H1 (cell line): ENCODE measurements around the gene FBXW8. TPM values are rescaled to one million over a fixed set of nuclear protein-coding genes. Genes with fewer than 3 reads are reported as not detected.

Experiments
- CTCF ChIA-PET: fragments of 300-600 bp; sonication (Branson Sonifier 250); formaldehyde crosslinking; loops from one replicate; lab custom pipeline; 2021; ENCODE audit not compliant: partially characterized antibody; lab: Charles Lee
- POLR2A ChIA-PET: fragments of 300-600 bp; sonication (Branson Sonifier 250); formaldehyde crosslinking; loops from one replicate; lab custom pipeline; 2021; ENCODE audit warnings: inconsistent platforms; ENCODE audit not compliant: partially characterized antibody; lab: Charles Lee
- DNase-seq, 2 experiments: peaks; one replicate each; pipeline versions ENCODE4 v3.0.0 to v3.0.0-alpha.2; 2010 to 2022; ENCODE audit warnings: low spot score in 2 of 2, low read depth in 1 of 2, mixed read lengths in 1 of 2
- FAIRE-seq: peaks from 2 replicates; lab custom pipeline; 2011; peaks lifted over from hg19 to GRCh38; lab: Jason Lieb, UNC
- H2AFZ ChIP-seq: 2 replicates; pipeline ENCODE4 v1.8.1; 2012; ENCODE audit warnings: low read length, inconsistent platforms
- H2AK5ac ChIP-seq: 2 replicates; pipeline ENCODE4 v1.6.1; 2013; ENCODE audit warnings: low read depth, low read length
- H2BK120ac ChIP-seq: replicated peaks from 2 replicates; pipeline ENCODE3; 2013; ENCODE audit warnings: low read depth, low read length, inconsistent platforms
- H2BK12ac ChIP-seq: 2 replicates; pipeline ENCODE4 v1.6.1; 2013; ENCODE audit warnings: low read depth, low read length
- H2BK15ac ChIP-seq: 2 replicates; pipeline ENCODE4 v1.6.1; 2013; ENCODE audit warnings: low read length
- H2BK20ac ChIP-seq: 2 replicates; pipeline ENCODE4 v1.6.1; 2013; ENCODE audit warnings: low read length
- H2BK5ac ChIP-seq: 2 replicates; pipeline ENCODE4 v1.6.1; 2013; ENCODE audit warnings: low read depth, low read length
- H3K14ac ChIP-seq: 2 replicates; pipeline ENCODE4 v1.6.1; 2013; ENCODE audit warnings: inconsistent platforms; ENCODE audit not compliant: insufficient read length
- H3K18ac ChIP-seq: 2 replicates; pipeline ENCODE4 v1.6.1; 2013; ENCODE audit warnings: low read length; ENCODE audit errors: extremely low read depth
- H3K23ac ChIP-seq: 2 replicates; pipeline ENCODE4 v1.6.1; 2013; ENCODE audit warnings: inconsistent platforms; ENCODE audit not compliant: insufficient read length
- H3K23me2 ChIP-seq: 2 replicates; pipeline ENCODE4 v1.6.1; 2013; ENCODE audit warnings: low read depth, low read length
- H3K27ac ChIP-seq: 2 replicates; pipeline ENCODE4 v1.6.1; 2011; ENCODE audit warnings: low read depth, low read length, inconsistent platforms
- H3K27me3 ChIP-seq, 4 experiments: replicated peaks in 1 of 4; 1 replicate in 1 of 4; 2 replicates in 3 of 4; pipeline versions ENCODE4 v1.6.1 to v1.8.1; 2011 to 2013; ENCODE audit warnings: low read length in 3 of 4, mild to moderate bottlenecking in 3 of 4, inconsistent platforms in 2 of 4, mixed read lengths in 2 of 4, moderate library complexity in 1 of 4; ENCODE audit not compliant: control insufficient read depth in 3 of 4, insufficient read depth in 3 of 4; ENCODE audit errors: extremely low read depth in 1 of 4
- H3K36me3 ChIP-seq, 4 experiments: 2 replicates each; pipeline versions ENCODE4 v1.6.1 to v1.8.1; 2011 to 2013; ENCODE audit warnings: mild to moderate bottlenecking in 4 of 4, low read length in 3 of 4, moderate library complexity in 2 of 4, control low read depth in 1 of 4, inconsistent platforms in 1 of 4; ENCODE audit not compliant: insufficient read depth in 4 of 4, control insufficient read depth in 2 of 4
- H3K4ac ChIP-seq: replicated peaks from 2 replicates; pipeline ENCODE3; 2013; ENCODE audit warnings: low read length, low read depth, mixed read lengths, inconsistent platforms; ENCODE audit not compliant: insufficient read length
- H3K4me1 ChIP-seq, 4 experiments: replicated peaks in 1 of 4; 1 replicate in 1 of 4; 2 replicates in 3 of 4; pipeline versions ENCODE4 v1.6.1 to v1.8.1; 2011 to 2013; ENCODE audit warnings: low read length in 3 of 4, inconsistent platforms in 2 of 4, mixed read lengths in 1 of 4; ENCODE audit not compliant: insufficient read depth in 4 of 4, control insufficient read depth in 3 of 4
- H3K4me2 ChIP-seq, 2 experiments: 2 replicates each; pipeline versions ENCODE4 v1.6.1 to v1.8.1; 2011 to 2013; ENCODE audit warnings: low read depth in 2 of 2, low read length in 2 of 2, control low read depth in 1 of 2, inconsistent platforms in 1 of 2, mild to moderate bottlenecking in 1 of 2; ENCODE audit not compliant: insufficient read depth in 1 of 2
- H3K4me3 ChIP-seq, 4 experiments: fragments of 200-600, 300-600 bp in 1 of 4; sonication (generic), shearing (Covaris generic), sonication (Bioruptor Twin) in 1 of 4; 2 replicates each; pipeline versions ENCODE4 v1.5.1 to v1.8.1; 2011 to 2016; ENCODE audit warnings: low read length in 4 of 4, low read depth in 3 of 4, control low read depth in 2 of 4, inconsistent platforms in 2 of 4, mild to moderate bottlenecking in 2 of 4, mixed read lengths in 1 of 4, moderate library complexity in 1 of 4; ENCODE audit not compliant: insufficient read depth in 2 of 4; ENCODE audit errors: extremely low read depth in 1 of 4
- H3K56ac ChIP-seq: replicated peaks from 2 replicates; pipeline ENCODE3; 2013; ENCODE audit warnings: low read depth, mild to moderate bottlenecking, mixed read lengths, low read length, inconsistent platforms; ENCODE audit not compliant: insufficient read length
- H3K79me1 ChIP-seq: 2 replicates; pipeline ENCODE4 v1.6.1; 2013; ENCODE audit warnings: low read depth, low read length, control low read depth
- H3K79me2 ChIP-seq, 2 experiments: 2 replicates each; pipeline versions ENCODE4 v1.6.1 to v1.8.1; 2012 to 2013; ENCODE audit warnings: low read length in 2 of 2, mild to moderate bottlenecking in 2 of 2, inconsistent platforms in 1 of 2; ENCODE audit not compliant: insufficient read depth in 2 of 2, control insufficient read depth in 1 of 2
- H3K9ac ChIP-seq, 4 experiments: replicated peaks in 1 of 4; 1 replicate in 1 of 4; 2 replicates in 3 of 4; pipeline versions ENCODE4 v1.6.1 to v1.8.1; 2011 to 2013; ENCODE audit warnings: low read depth in 3 of 4, low read length in 3 of 4, control low read depth in 2 of 4, mild to moderate bottlenecking in 2 of 4, moderate library complexity in 2 of 4, inconsistent platforms in 1 of 4; ENCODE audit errors: extremely low read depth in 1 of 4
- H3K9me3 ChIP-seq, 2 experiments: 2 replicates each; pipeline versions ENCODE4 v1.6.1 to v1.8.1; 2012 to 2013; ENCODE audit warnings: mild to moderate bottlenecking in 2 of 2, moderate library complexity in 2 of 2, control low read depth in 1 of 2, inconsistent platforms in 1 of 2, low read depth in 1 of 2, low read length in 1 of 2, mixed read lengths in 1 of 2; ENCODE audit not compliant: insufficient read depth in 2 of 2
- H4K20me1 ChIP-seq, 2 experiments: replicated peaks in 1 of 2; 2 replicates each; pipeline versions ENCODE3 to v1.8.1; 2011 to 2013; ENCODE audit warnings: inconsistent platforms in 2 of 2, low read length in 2 of 2, mild to moderate bottlenecking in 1 of 2; ENCODE audit not compliant: insufficient read depth in 2 of 2, control insufficient read depth in 1 of 2
- H4K5ac ChIP-seq: 2 replicates; pipeline ENCODE4 v1.6.1; 2013; ENCODE audit warnings: low read length, low read depth, mixed read lengths, inconsistent platforms; ENCODE audit not compliant: insufficient read length
- H4K8ac ChIP-seq: 2 replicates; pipeline ENCODE4 v1.8.0; 2013; ENCODE audit warnings: mild to moderate bottlenecking, moderate library complexity, low read length, inconsistent platforms; ENCODE audit not compliant: insufficient read depth; ENCODE audit errors: extremely low read depth
- H4K91ac ChIP-seq: replicated peaks from 2 replicates; pipeline ENCODE3; 2013; ENCODE audit warnings: low read length, mixed read lengths, inconsistent platforms; ENCODE audit not compliant: insufficient read length
- ATF2 ChIP-seq: IDR thresholded peaks from 2 replicates; pipeline ENCODE4 v1.6.1; 2012; ENCODE audit warnings: low read length, inconsistent platforms
- CHD2 ChIP-seq: IDR thresholded peaks from 2 replicates; pipeline ENCODE4 v1.6.1; 2012; ENCODE audit warnings: low read length, improper control_type of control experiment
- CREB1 ChIP-seq: IDR thresholded peaks from 2 replicates; pipeline ENCODE4 v1.6.1; 2012; ENCODE audit warnings: inconsistent platforms
- GTF2F1 ChIP-seq: IDR thresholded peaks from 2 replicates; pipeline ENCODE4 v1.6.1; 2012; ENCODE audit warnings: low read depth, low read length, improper control_type of control experiment, borderline replicate concordance
- MAX ChIP-seq: IDR thresholded peaks from 2 replicates; pipeline ENCODE4 v1.6.1; 2012; ENCODE audit warnings: inconsistent platforms
- POU5F1 ChIP-seq: IDR thresholded peaks from 2 replicates; pipeline ENCODE4 v1.6.1; 2011; ENCODE audit warnings: low read depth, mild to moderate bottlenecking, low read length, moderate library complexity
- SAP30 ChIP-seq: fragments of 300-600 bp; sonication (generic); IDR thresholded peaks from 2 replicates; pipeline ENCODE4 v1.7.1; 2012; ENCODE audit warnings: low read length, moderate library complexity, mild to moderate bottlenecking, inconsistent platforms; ENCODE audit not compliant: insufficient read depth, insufficient replicate concordance
- SIX5 ChIP-seq: IDR thresholded peaks from 2 replicates; pipeline ENCODE4 v1.6.1; 2011; ENCODE audit warnings: mild to moderate bottlenecking, low read depth, low read length
- SUZ12 ChIP-seq: fragments of 200-600 bp; sonication (generic); IDR thresholded peaks from 2 replicates; pipeline ENCODE4 v1.6.1; 2012; ENCODE audit warnings: mild to moderate bottlenecking, inconsistent platforms, low read length, moderate library complexity, mixed read lengths
- TAF1 ChIP-seq: IDR thresholded peaks from 2 replicates; pipeline ENCODE4 v1.6.1; 2011; ENCODE audit warnings: mild to moderate bottlenecking, low read depth, low read length
- TAF7 ChIP-seq: optimal IDR thresholded peaks from 2 replicates; pipeline ENCODE3; 2011; ENCODE audit warnings: low read depth, mild to moderate bottlenecking, inconsistent platforms, low read length, moderate library complexity, borderline replicate concordance
- TBP ChIP-seq: IDR thresholded peaks from 2 replicates; pipeline ENCODE4 v1.6.1; 2011; ENCODE audit warnings: low read depth, low read length, improper control_type of control experiment
- TCF12 ChIP-seq: IDR thresholded peaks from 2 replicates; pipeline ENCODE4 v1.6.1; 2011; ENCODE audit warnings: low read depth, mild to moderate bottlenecking, low read length
- WGBS, 2 experiments: shearing (Covaris generic) in 1 of 2; methylation state at CpG; one replicate each; pipeline versions ENCODE4 v1.1.6 to v1.1.7; 2013 to 2015; ENCODE audit warnings: low lambda C conversion rate in 2 of 2, mixed read lengths in 2 of 2, inconsistent platforms in 1 of 2, low coverage in 1 of 2, missing lambda C conversion rate in 1 of 2; ENCODE audit not compliant: insufficient replicate concordance in 2 of 2, insufficient coverage in 1 of 2, insufficient read length in 1 of 2; ENCODE audit errors: extremely low coverage in 1 of 2, missing lambda C conversion rate in 1 of 2; 5-methylcytosine and 5-hydroxymethylcytosine counted together
- polyA plus RNA-seq, 7 experiments: library from polyadenylated mRNA; depleted of rRNA in 3 of 7; stranded (reverse) in 5 of 7; unstranded in 2 of 7; fragments of >200 nt in 5 of 7; fragments of 200-250 nt in 2 of 7; gene quantifications; 1 replicate in 5 of 7; 2 replicates in 1 of 7; 4 replicates in 1 of 7; pipeline versions ENCODE4 v1.2.1 to v1.2.3, GENCODE V29; 2011 to 2013; ENCODE audit warnings: missing spikeins in 2 of 7, mixed read lengths in 2 of 7
- total RNA-seq: library from RNA; stranded (reverse); fragmentation: NEBNext Ultra II Directional; extraction: Animal tissue kit (Norgen Biotek cat#: 25700); gene quantifications from 2 replicates; pipeline ENCODE4 v1.2.1, GENCODE V29; 2021

Gene FBXW8
- total and polyA plus RNA-seq, 2 of the 8 experiments (the other 6 are each of a cell fraction or from before 2014, with no cell fraction given): 15.8 to 16.0 TPM

- Histone ChIP-seq H3K27ac (no peak overlapping the region), H4K20me1 (peaks cover 0 to 1% of the 10 kb centered on the region in 2 experiments), H3K23ac (no peak overlapping the region), H2BK15ac (no peak overlapping the region), H4K8ac (no peak overlapping the region), H2AK5ac (no peak overlapping the region), H4K5ac (no peak overlapping the region), H3K36me3 (peaks cover 0 to 6% (median 5%) of the 10 kb centered on the region in 4 experiments; a peak in 3 of 8 replicates), H2BK12ac (no peak overlapping the region), H2AFZ (no peak overlapping the region), H3K79me2 (no peaks in the 10 kb centered on the region), H3K9ac (no peak overlapping the region), H2BK120ac (no peak overlapping the region), H3K56ac (no peak overlapping the region), H2BK5ac (no peak overlapping the region), H3K4me2 (no peak overlapping the region), H3K23me2 (no peaks in the 10 kb centered on the region), H4K91ac (no peak overlapping the region), H3K4ac (no peak overlapping the region), H3K27me3 (no peaks in the 10 kb centered on the region), H3K4me1 (no peaks in the 10 kb centered on the region), H2BK20ac (no peak overlapping the region), H3K14ac (no peak overlapping the region), H3K4me3 (no peak overlapping the region), H3K79me1 (no peaks in the 10 kb centered on the region), H3K9me3 (no peaks in the 10 kb centered on the region), H3K18ac (no peak overlapping the region)
- ChIA-PET CTCF (interaction anchor here (0.6 to 1.1 kb wide), 3 partner anchors 8 to 40 kb away, joined by 3 read pairs; no protein-coding TSS in a partner anchor), POLR2A (interaction anchor here (0.9 to 1.0 kb wide), 2 partner anchors 15 to 209 kb away, joined by 4 read pairs; no protein-coding TSS in a partner anchor)
- DNase-seq: no peak
- WGBS, 2 experiments: 81% methylated on average over 5 of the region's 5 CpGs; no CpG with 5 or more reads in 1 of the 2 experiments
- FAIRE-seq: no peak
- no peak for TF ChIP-seq TCF12
- no peak for TF ChIP-seq SIX5
- no peak for TF ChIP-seq SUZ12
- TF ChIP-seq GTF2F1: no peak
- no peak for TF ChIP-seq TAF1
- no peak for TF ChIP-seq SAP30
- no peak for TF ChIP-seq POU5F1
- no peak for TF ChIP-seq ATF2
- no peak for TF ChIP-seq CREB1
- TF ChIP-seq MAX: no peak
- TF ChIP-seq TAF7: no peak
- no peak for TF ChIP-seq TBP
- TF ChIP-seq CHD2: no peak
Measured at GRCh38 chr12:116968986-116969385, 58.2 kb downstream of the FBXW8 start.
